Endothelial cell of umbilical vein (primary cell): Measurements from ENCODE around the gene PVR.
"Not testable (repeated sequence)": the region's sequence is repeated elsewhere in the genome, so short reads cannot be mapped to it uniquely, and the experiment has no call there.

Experiments used
- CTCF ChIP-seq, 2 donors: IDR thresholded peaks; 1 replicate in 1 of 2; 2 replicates in 1 of 2; pipeline ENCODE4 v1.5.1; 2011; ENCODE audit warnings: low read length in 2 of 2, mild to moderate bottlenecking in 2 of 2, moderate library complexity in 2 of 2, control low read depth in 1 of 2, inconsistent platforms in 1 of 2, low read depth in 1 of 2; ENCODE audit not compliant: insufficient read depth in 1 of 2; ENCODE audit errors: extremely low read depth in 1 of 2
- EZH2 ChIP-seq: IDR thresholded peaks from 2 replicates; pipeline ENCODE4 v1.6.1; 2012; ENCODE audit warnings: borderline replicate concordance, low read depth, mild to moderate bottlenecking, moderate library complexity, low read length, inconsistent platforms; ENCODE audit not compliant: severe bottlenecking
- MAX ChIP-seq: IDR thresholded peaks from 2 replicates; pipeline ENCODE4 v1.6.1; 2011; ENCODE audit not compliant: insufficient read depth, insufficient read length
- POLR2A ChIP-seq: IDR thresholded peaks from 2 replicates; pipeline ENCODE4 v1.6.1; 2012; ENCODE audit warnings: low read depth, mild to moderate bottlenecking, control low read depth, low read length
- POLR2AphosphoS5 ChIP-seq: IDR thresholded peaks from 2 replicates; pipeline ENCODE4 v1.6.1; 2012; ENCODE audit warnings: low read depth, mild to moderate bottlenecking, control low read depth, low read length, moderate library complexity; ENCODE audit not compliant: insufficient read depth

- TF ChIP-seq POLR2A; CTCF (IDR thresholded peaks at IDR 0.05; ENCODE audit: extremely low read depth in 1 of 2, insufficient read depth in 1 of 2, low read depth in 1 of 2, low read length in 2 of 2); POLR2AphosphoS5; MAX; EZH2: not testable (repeated sequence)
These were observed 9.7 kb upstream of the PVR start for GRCh38 chr19:44634058-44634457.
